ENCODE measurements around the gene EDC4. TPM values are rescaled to one million over a fixed set of nuclear protein-coding genes. Genes with fewer than 3 reads are reported as not detected.

EDC4 gene
- total and polyA plus RNA-seq, 9 of the 15 experiments (the other 6 are each of a cell fraction or from before 2014, with no cell fraction given) = 1.1 to 131 (median 74.0) TPM

GRCh38 chr16:67915831-67916723, 43.2 kb downstream of the EDC4 start:
- no peak overlapping the region for H3K27ac ChIP-seq (ENCODE audit: extremely low read depth, low read depth, low read length)
- WGBS (ENCODE audit: insufficient coverage, low coverage, missing lambda C conversion rate) = 64% methylated on average over 7 of the region's 7 CpGs
- no peak overlapping the region for H3K9ac ChIP-seq (ENCODE audit: insufficient read depth in 1 of 2, low read depth in 2 of 2, low read length in 2 of 2)
- peaks cover 4% of the 10 kb centered on the region for H3K9me1 ChIP-seq (ENCODE audit: control insufficient read depth, insufficient read depth, low read length)
- H4K20me1 ChIP-seq (replicated peaks; ENCODE audit: control insufficient read depth, insufficient read depth, low read length) = peaks cover 14% of the 10 kb centered on the region
- peaks cover 5 to 16% of the 10 kb centered on the region in 2 experiments; a peak in 4 of 5 replicates for H3K4me1 ChIP-seq (replicated peaks in 1 of 2; ENCODE audit: control insufficient read depth in 2 of 2, insufficient read depth in 2 of 2, low read length in 2 of 2)
- H3K9me3 ChIP-seq (replicated peaks; ENCODE audit: control insufficient read depth, insufficient read depth, low read depth, low read length) = no peaks in the 10 kb centered on the region
- no peaks in the 10 kb centered on the region for H3K36me3 ChIP-seq (ENCODE audit: control insufficient read depth, insufficient read depth, low read length)
- H3K4me2 ChIP-seq (ENCODE audit: insufficient read depth, low read length) = no peak overlapping the region
- H3K79me2 ChIP-seq (ENCODE audit: control insufficient read depth, insufficient read depth, low read length) = no peaks in the 10 kb centered on the region
- POLR2A ChIA-PET = interaction anchor here (0.6 to 1.8 kb wide), 5 partner anchors 11 to 198 kb away, joined by 3 to 6 read pairs (median 4); no protein-coding TSS in a partner anchor
- no peak overlapping the region for H2AFZ ChIP-seq (ENCODE audit: low read depth, low read length)
- BruUV-seq (replicated peaks) = no TSS peak
- CTCF ChIA-PET (ENCODE audit: low intra/inter-chr PET ratio) = no interaction called here
- TF ChIP-seq HSF4 (CRISPR knock-in tag; IDR thresholded peaks at IDR 0.05; ENCODE audit: borderline replicate concordance) = no peak
- TF ChIP-seq TOE1 (IDR thresholded peaks at IDR 0.05; ENCODE audit: borderline replicate concordance) = no peak
- TF ChIP-seq TOE1 (CRISPR knock-in tag; IDR thresholded peaks at IDR 0.05; ENCODE audit: borderline replicate concordance, low read depth) = no peak
- no peak for TF ChIP-seq GTF2A2 (tag; IDR thresholded peaks at IDR 0.05)
- no peak for TF ChIP-seq DACH1 (IDR thresholded peaks at IDR 0.05; ENCODE audit: partially characterized antibody)
- TF ChIP-seq TAF1 (IDR thresholded peaks at IDR 0.05; ENCODE audit: control insufficient read depth, extremely low read depth, insufficient read depth, low read length, severe bottlenecking) = no peak
- TF ChIP-seq C11orf30 (IDR thresholded peaks at IDR 0.05; ENCODE audit: low read depth) = no peak
- no peak for TF ChIP-seq YY1 (IDR thresholded peaks at IDR 0.05; ENCODE audit: borderline replicate concordance in 1 of 3, control insufficient read depth in 1 of 3, extremely low read depth in 1 of 3, insufficient read depth in 3 of 3, insufficient read length in 1 of 3, insufficient replicate concordance in 2 of 3, low read depth in 1 of 3, low read length in 2 of 3)
- TF ChIP-seq ELF4 (CRISPR knock-in tag; IDR thresholded peaks at IDR 0.05) = no peak
- TF ChIP-seq CUX1 (CRISPR knock-in tag; IDR thresholded peaks at IDR 0.05) = no peak
- TF ChIP-seq ZNF263 (CRISPR knock-in tag; IDR thresholded peaks at IDR 0.05; ENCODE audit: borderline replicate concordance) = no peak
- TF ChIP-seq STAT5B (CRISPR knock-in tag; IDR thresholded peaks at IDR 0.05) = no peak
- no peak for TF ChIP-seq TCFL5 (CRISPR knock-in tag; conservative IDR thresholded peaks at IDR 0.05)
- TF ChIP-seq HEY1 (CRISPR knock-in tag; IDR thresholded peaks at IDR 0.05; ENCODE audit: borderline replicate concordance) = no peak
- no peak for TF ChIP-seq ZNF778 (CRISPR knock-in tag; IDR thresholded peaks at IDR 0.05)
- ATAC-seq (no peak), FAIRE-seq (no peak), DNase-seq (ENCODE audit: extremely low read depth in 1 of 4, low spot score in 3 of 4) (no peak)
- no peaks in the 10 kb centered on the region for H3K27me3 ChIP-seq (ENCODE audit: control insufficient read depth in 2 of 2, insufficient read depth in 2 of 2, low read length in 2 of 2)
- H3K4me3 ChIP-seq = no peak overlapping the region
- intact Hi-C loops (cut with micrococcal nuclease) (no loop called here), in situ Hi-C loops (cut with MboI) (no loop called here)
